ENCODE measurements around the gene LTBP2.

GRCh38 chr14:74634481-74634880 is 22.4 kb upstream of the LTBP2 start:
- TF ChIP-seq, protein P1, sequence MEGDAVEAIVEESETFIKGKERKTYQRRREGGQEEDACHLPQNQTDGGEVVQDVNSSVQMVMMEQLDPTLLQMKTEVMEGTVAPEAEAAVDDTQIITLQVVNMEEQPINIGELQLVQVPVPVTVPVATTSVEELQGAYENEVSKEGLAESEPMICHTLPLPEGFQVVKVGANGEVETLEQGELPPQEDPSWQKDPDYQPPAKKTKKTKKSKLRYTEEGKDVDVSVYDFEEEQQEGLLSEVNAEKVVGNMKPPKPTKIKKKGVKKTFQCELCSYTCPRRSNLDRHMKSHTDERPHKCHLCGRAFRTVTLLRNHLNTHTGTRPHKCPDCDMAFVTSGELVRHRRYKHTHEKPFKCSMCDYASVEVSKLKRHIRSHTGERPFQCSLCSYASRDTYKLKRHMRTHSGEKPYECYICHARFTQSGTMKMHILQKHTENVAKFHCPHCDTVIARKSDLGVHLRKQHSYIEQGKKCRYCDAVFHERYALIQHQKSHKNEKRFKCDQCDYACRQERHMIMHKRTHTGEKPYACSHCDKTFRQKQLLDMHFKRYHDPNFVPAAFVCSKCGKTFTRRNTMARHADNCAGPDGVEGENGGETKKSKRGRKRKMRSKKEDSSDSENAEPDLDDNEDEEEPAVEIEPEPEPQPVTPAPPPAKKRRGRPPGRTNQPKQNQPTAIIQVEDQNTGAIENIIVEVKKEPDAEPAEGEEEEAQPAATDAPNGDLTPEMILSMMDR (IDR thresholded peaks at IDR 0.05) = no peak
- TF ChIP-seq POLR2A (IDR thresholded peaks at IDR 0.05) = no peak

Data from testis (tissue), 2 donors.